K562 (cell line): Measurements from ENCODE around the gene RUNX1. TPM values are rescaled to one million over a fixed set of nuclear protein-coding genes. Genes with fewer than 3 reads are reported as not detected.
A peak's percentile ranks its signal among the peaks of the same experiment; 100 is the strongest.

Experiments
- ATAC-seq: fragments of 200-7000 bp; cut with Tn5 transposase; 3 replicates; pipeline ENCODE4 v1.9.1; 2020; ENCODE audit warnings: moderate library complexity
- BruUV-seq: library from RNA; stranded (reverse); fragments of 400-500 nt; replicated peaks from 2 replicates; lab custom pipeline; 2021; lab: Mats Ljungman, UMichigan
- CTCF ChIA-PET: fragments of 300-600 bp; formaldehyde crosslinking; extraction: SDS; loops from one replicate; lab custom pipeline; 2021; ENCODE audit warnings: low intra/inter-chr PET ratio; lab: Yijun Ruan, JAX
- POLR2A ChIA-PET: fragments of 300-600, 350-650 bp; sonication (Branson Sonifier 250); formaldehyde crosslinking; extraction: SDS; loops from one replicate; lab custom pipeline; 2021; ENCODE audit warnings: antibody characterized with exemption, inconsistent platforms; lab: Yijun Ruan, JAX
- DNase-seq, 4 experiments: peaks; one replicate each; pipeline versions ENCODE4 v3.0.0 to v3.0.0-alpha.2; 2011 to 2018; ENCODE audit warnings: low spot score in 3 of 4, mixed read lengths in 3 of 4; ENCODE audit errors: extremely low read depth in 1 of 4
- FAIRE-seq: peaks from 2 replicates; lab custom pipeline; 2011; peaks lifted over from hg19 to GRCh38; lab: Jason Lieb, UNC
- H2AFZ ChIP-seq: 2 replicates; pipeline ENCODE4 v1.6.0; 2011; ENCODE audit warnings: low read depth, low read length, control low read depth, inconsistent platforms
- H3K27ac ChIP-seq: fragments of 200-600 bp; 3 replicates; pipeline ENCODE4 v1.8.0; 2011; ENCODE audit warnings: low read depth, mild to moderate bottlenecking, control low read depth, inconsistent platforms, low read length, moderate library complexity, mixed read lengths; ENCODE audit errors: extremely low read depth
- H3K27me3 ChIP-seq, 2 experiments: fragments of 300-600 bp in 1 of 2; 2 replicates in 1 of 2; 3 replicates in 1 of 2; pipeline versions ENCODE4 v1.6.0 to v1.8.0; 2011; ENCODE audit warnings: inconsistent platforms in 2 of 2, low read length in 2 of 2, mild to moderate bottlenecking in 1 of 2, mixed read lengths in 1 of 2, moderate library complexity in 1 of 2; ENCODE audit not compliant: control insufficient read depth in 2 of 2, insufficient read depth in 2 of 2
- H3K36me3 ChIP-seq: fragments of 300-600 bp; 3 replicates; pipeline ENCODE4 v1.8.0; 2011; ENCODE audit warnings: mild to moderate bottlenecking, low read length, inconsistent platforms; ENCODE audit not compliant: control insufficient read depth, insufficient read depth
- H3K4me1 ChIP-seq, 2 experiments: fragments of 200-600 bp in 1 of 2; replicated peaks in 1 of 2; 2 replicates in 1 of 2; 3 replicates in 1 of 2; pipeline versions ENCODE4 v1.5.1 to v1.8.0; 2011; ENCODE audit warnings: inconsistent platforms in 2 of 2, low read length in 2 of 2, mild to moderate bottlenecking in 1 of 2, mixed read lengths in 1 of 2, moderate library complexity in 1 of 2; ENCODE audit not compliant: control insufficient read depth in 2 of 2, insufficient read depth in 2 of 2
- H3K4me2 ChIP-seq: 2 replicates; pipeline ENCODE4 v1.6.1; 2011; ENCODE audit warnings: low read length, control low read depth, inconsistent platforms, mixed read lengths; ENCODE audit not compliant: insufficient read depth
- H3K4me3 ChIP-seq: fragments of 200-600 bp; sonication (generic), shearing (Covaris generic); 2 replicates; pipeline ENCODE4 v1.5.1; 2016; ENCODE audit warnings: control low read depth, inconsistent platforms
- H3K79me2 ChIP-seq: fragments of 200-600 bp; 3 replicates; pipeline ENCODE4 v1.8.0; 2011; ENCODE audit warnings: low read length, inconsistent platforms; ENCODE audit not compliant: control insufficient read depth, insufficient read depth
- H3K9ac ChIP-seq, 2 experiments: 2 replicates each; pipeline versions ENCODE4 v1.6.0 to v1.6.1; 2011; ENCODE audit warnings: low read depth in 2 of 2, low read length in 2 of 2, control low read depth in 1 of 2, inconsistent platforms in 1 of 2, mild to moderate bottlenecking in 1 of 2, mixed read lengths in 1 of 2; ENCODE audit not compliant: insufficient read depth in 1 of 2
- H3K9me1 ChIP-seq: one replicate; pipeline ENCODE4 v1.6.0; 2011; ENCODE audit warnings: inconsistent platforms, mild to moderate bottlenecking, low read length, moderate library complexity; ENCODE audit not compliant: control insufficient read depth, insufficient read depth
- H3K9me3 ChIP-seq: replicated peaks from 2 replicates; pipeline ENCODE4 v1.5.1; 2011; ENCODE audit warnings: low read depth, low read length, inconsistent platforms; ENCODE audit not compliant: control insufficient read depth, insufficient read depth
- H4K20me1 ChIP-seq: replicated peaks from 2 replicates; pipeline ENCODE4 v1.6.1; 2011; ENCODE audit warnings: low read length, inconsistent platforms, mixed read lengths; ENCODE audit not compliant: control insufficient read depth, insufficient read depth
- ATF3 ChIP-seq, 2 experiments: fragments of 450-650 bp in 1 of 2; sonication (generic) in 1 of 2; formaldehyde crosslinking in 1 of 2; IDR thresholded peaks in 1 of 2; conservative IDR thresholded peaks in 1 of 2; 2 replicates each; pipeline versions ENCODE4 v1.6.1 to v1.8.1; 2016 to 2023; ENCODE audit warnings: mild to moderate bottlenecking in 2 of 2, moderate library complexity in 2 of 2, inconsistent platforms in 1 of 2, missing genetic modification reagents in 1 of 2
- ATF7 ChIP-seq: fragments of 450-650 bp; IDR thresholded peaks from 2 replicates; pipeline ENCODE4 v1.7.1; 2014; ENCODE audit warnings: mild to moderate bottlenecking, moderate library complexity
- COPS2 ChIP-seq: fragments of 450-650 bp; conservative IDR thresholded peaks from 2 replicates; pipeline ENCODE4 v1.6.1; 2016; ENCODE audit warnings: mild to moderate bottlenecking, moderate library complexity
- HDAC2 ChIP-seq: fragments of 450-650 bp; IDR thresholded peaks from 2 replicates; pipeline ENCODE4 v1.6.1; 2016; ENCODE audit warnings: mild to moderate bottlenecking
- JUNB ChIP-seq: fragments of 450-650 bp; formaldehyde crosslinking; conservative IDR thresholded peaks from 2 replicates; pipeline ENCODE4 v1.4.0; 2020; ENCODE audit warnings: mild to moderate bottlenecking
- NCOA1 ChIP-seq: fragments of 450-650 bp; IDR thresholded peaks from 2 replicates; pipeline ENCODE4 v1.6.1; 2016; ENCODE audit warnings: low read depth
- WGBS: fragments of 100-300 bp; shearing (Covaris generic); methylation state at CpG from one replicate; pipeline ENCODE4 v1.1.6; 2016; ENCODE audit warnings: low coverage, mixed read lengths; ENCODE audit not compliant: insufficient coverage; ENCODE audit errors: missing lambda C conversion rate; 5-methylcytosine and 5-hydroxymethylcytosine counted together
- in situ Hi-C: fragments of 300-500 bp; cut with MboI; formaldehyde crosslinking; loops from 4 replicates; pipeline ENCODE4 v1.15.0; 2018; ENCODE audit warnings: inconsistent platforms, mixed read lengths
- intact Hi-C: fragments of 100-400 bp; cut with micrococcal nuclease; formaldehyde crosslinking; loops from 2 replicates; pipeline ENCODE4 v1.14.2; 2022
- polyA plus RNA-seq, 8 experiments: library from polyadenylated mRNA; depleted of rRNA in 4 of 8; stranded (reverse) in 5 of 8; unstranded in 3 of 8; fragments of >200 nt; fragmentation: Nextera tagmentation in 2 of 8; fragmentation: Illumina TruSeq in 1 of 8; extraction: Ambion mirVana in 2 of 8; extraction: Trizol in 1 of 8; gene quantifications; 2 replicates each; pipeline versions ENCODE4 v1.2.1 to v1.2.3, GENCODE V29; 2011 to 2014; ENCODE audit warnings: inconsistent platforms in 1 of 8, missing spikeins in 1 of 8
- total RNA-seq, 7 experiments: library from RNA; depleted of rRNA in 6 of 7; stranded (reverse); fragments of >200 nt in 6 of 7; fragmentation: Illumina TruSeq in 2 of 7; extraction: Trizol in 2 of 7; gene quantifications; 2 replicates each; pipeline versions ENCODE4 v1.2.1 to v1.2.3, GENCODE V29; 2011 to 2021; ENCODE audit warnings: low replicate concordance in 1 of 7

The RUNX1 gene
- total and polyA plus RNA-seq, 9 of the 15 experiments (the other 6 are each of a cell fraction or from before 2014, with no cell fraction given), result 2.2 to 68.6 (median 17.8) TPM

- ATAC-seq (no peak), FAIRE-seq (no peak), DNase-seq (no peak)
- no peak overlapping the region for H3K27ac ChIP-seq
- no peaks in the 10 kb centered on the region; a peak in 1 of 5 replicates for H3K27me3 ChIP-seq
- WGBS, result 60% methylated on average over 8 of the region's 8 CpGs
- peaks cover 7 to 37% of the 10 kb centered on the region in 2 experiments for H3K4me1 ChIP-seq
- H3K9me1 ChIP-seq, result no peaks in the 10 kb centered on the region
- peaks cover 5% of the 10 kb centered on the region; the same call in 1 of the 3 replicates for H3K36me3 ChIP-seq
- BruUV-seq, result no TSS peak
- intact Hi-C loops, result no loop called here
- H3K9ac ChIP-seq, result no peak overlapping the region
- in situ Hi-C loops, result no loop called here
- no peak overlapping the region for H3K4me2 ChIP-seq
- H3K79me2 ChIP-seq, result peaks cover 34% of the 10 kb centered on the region
- ChIA-PET CTCF (no interaction called here), POLR2A (no interaction called here)
- no peak overlapping the region for H3K4me3 ChIP-seq
- H3K9me3 ChIP-seq, result no peaks in the 10 kb centered on the region
- H4K20me1 ChIP-seq, result no peaks in the 10 kb centered on the region
- TF ChIP-seq NCOA1, result no peak
- no peak for TF ChIP-seq HDAC2
- TF ChIP-seq ATF7, result peak; percentile 44; the same call in 1 of the 2 replicates
- no peak for TF ChIP-seq COPS2
- peak; percentile 45; the same call in 1 of the 2 replicates for TF ChIP-seq ATF3 (IDR thresholded peaks at IDR 0.05)
- TF ChIP-seq ATF3 (CRISPR knock-in tag; conservative IDR thresholded peaks at IDR 0.05), result no peak
- TF ChIP-seq JUNB (CRISPR knock-in tag), result 0 out of 2 replicates have a peak, but pooled peaks have one; percentile 7
- no peak overlapping the region for H2AFZ ChIP-seq
Measured at GRCh38 chr21:35044770-35045541, 4.1 kb downstream of the RUNX1 start.
